Measurements from ENCODE around the gene ABCB6. TPM values are rescaled to one million over a fixed set of nuclear protein-coding genes. Genes with fewer than 3 reads are reported as not detected.

Gene ABCB6
- total RNA-seq, 1 donor from 2014 or later = 25.6 TPM

GRCh38 chr2:219173176-219173575, 45.6 kb downstream of the ABCB6 start:
- Histone ChIP-seq H3K27me3 (ENCODE audit: control insufficient read depth in 3 of 3, insufficient read depth in 3 of 3, low read length in 3 of 3) (no peaks in the 10 kb centered on the region), H3K9ac (ENCODE audit: low read depth in 1 of 3, low read length in 3 of 3) (no peak overlapping the region), H3K9me3 (ENCODE audit: control insufficient read depth in 3 of 3, low read length in 3 of 3) (no peaks in the 10 kb centered on the region), H3K4me1 (ENCODE audit: control insufficient read depth in 3 of 3, insufficient read depth in 3 of 3, low read length in 3 of 3) (peaks cover 20 to 26% (median 26%) of the 10 kb centered on the region in 3 donors), H3K27ac (ENCODE audit: low read depth, low read length) (no peak overlapping the region), H3K4me3 (ENCODE audit: low read length in 3 of 3) (no peak overlapping the region), H3K36me3 (ENCODE audit: control insufficient read depth in 3 of 3, insufficient read depth in 3 of 3, low read length in 3 of 3) (peaks cover 26 to 33% (median 29%) of the 10 kb centered on the region in 3 donors)

DNA sequence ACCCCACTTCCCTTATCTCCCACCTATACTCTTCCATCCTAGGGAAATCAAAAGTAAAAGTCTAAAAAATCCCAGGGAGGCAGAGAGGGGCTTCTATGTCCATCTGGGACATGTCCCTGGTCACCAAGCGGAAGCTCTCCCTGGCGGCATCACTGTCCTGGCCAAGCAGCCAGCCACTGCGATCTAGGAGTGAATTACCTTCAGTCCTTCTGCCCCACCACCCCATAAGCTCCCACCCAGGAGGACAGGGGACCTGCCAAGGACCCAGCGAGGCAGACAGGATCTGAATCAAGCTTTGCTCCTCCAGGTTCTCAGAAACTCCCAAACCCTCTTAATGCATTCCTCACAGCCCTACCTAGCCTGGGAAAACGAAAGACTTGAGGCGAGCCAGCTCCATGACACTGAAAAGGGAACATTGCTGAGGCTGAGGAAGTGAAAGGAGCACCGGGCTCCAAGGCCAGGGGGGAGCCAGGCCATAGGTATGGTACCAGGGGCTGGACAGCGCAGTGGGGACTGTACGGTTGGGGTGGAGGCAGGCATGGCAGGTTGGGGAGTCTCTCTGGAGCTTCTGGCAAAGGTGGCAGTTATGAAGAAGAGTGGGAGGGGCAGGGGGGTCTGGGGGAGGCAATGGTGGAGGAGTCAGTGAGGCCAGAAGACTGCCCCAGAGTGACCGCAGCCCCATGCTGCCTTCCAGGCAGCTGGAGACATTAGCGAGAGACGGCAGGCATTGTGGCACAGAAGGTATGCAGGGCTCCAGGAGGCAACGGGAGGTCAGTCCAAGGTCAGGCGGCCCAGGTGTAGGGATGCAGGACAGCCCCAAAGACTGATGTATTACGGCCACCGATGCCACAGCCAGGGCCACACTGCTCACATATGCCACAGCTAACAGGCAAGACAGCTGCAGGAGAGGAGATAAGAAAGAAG, 46.3 kb downstream of the ABCB6 start:
- H3K9me3 ChIP-seq (ENCODE audit: control insufficient read depth in 3 of 3, low read length in 3 of 3) = no peaks in the 10 kb centered on the region
- H3K9ac ChIP-seq (ENCODE audit: low read depth in 1 of 3, low read length in 3 of 3) = no peak overlapping the region
- no peaks in the 10 kb centered on the region for H3K27me3 ChIP-seq (ENCODE audit: control insufficient read depth in 3 of 3, insufficient read depth in 3 of 3, low read length in 3 of 3)
- peaks cover 26 to 33% (median 29%) of the 10 kb centered on the region in 3 donors for H3K36me3 ChIP-seq (ENCODE audit: control insufficient read depth in 3 of 3, insufficient read depth in 3 of 3, low read length in 3 of 3)
- H3K4me3 ChIP-seq (ENCODE audit: low read length in 3 of 3) = no peak overlapping the region
- no peak overlapping the region for H3K27ac ChIP-seq (ENCODE audit: low read depth, low read length)
- peaks cover 19 to 26% (median 24%) of the 10 kb centered on the region in 3 donors for H3K4me1 ChIP-seq (ENCODE audit: control insufficient read depth in 3 of 3, insufficient read depth in 3 of 3, low read length in 3 of 3)

DNA sequence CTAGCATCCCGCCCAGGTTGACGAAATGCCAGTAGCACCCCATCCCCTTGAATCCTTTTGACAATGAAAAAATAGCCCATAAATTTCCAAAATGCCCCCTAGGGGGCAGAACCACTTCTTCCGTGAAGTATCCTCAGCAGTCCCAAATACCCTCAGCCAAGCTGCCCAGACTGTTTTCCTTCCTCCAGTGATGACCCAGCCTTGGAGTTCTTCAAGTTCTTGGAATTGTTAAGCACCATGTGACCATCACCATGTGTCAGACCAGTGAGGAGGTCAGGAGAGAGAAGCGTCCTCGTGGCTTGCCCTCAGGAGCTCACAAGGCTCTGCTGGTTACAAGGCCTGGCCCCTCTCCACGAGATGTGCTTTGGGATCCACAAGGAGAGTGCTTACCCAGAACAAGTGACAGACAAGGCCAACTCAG, 47.5 kb downstream of the ABCB6 start:
- Histone ChIP-seq H3K4me3 (ENCODE audit: low read length in 3 of 3) (no peak overlapping the region), H3K4me1 (ENCODE audit: control insufficient read depth in 3 of 3, insufficient read depth in 3 of 3, low read length in 3 of 3) (peaks cover 15 to 21% (median 20%) of the 10 kb centered on the region in 3 donors), H3K27me3 (ENCODE audit: control insufficient read depth in 3 of 3, insufficient read depth in 3 of 3, low read length in 3 of 3) (no peaks in the 10 kb centered on the region), H3K36me3 (ENCODE audit: control insufficient read depth in 3 of 3, insufficient read depth in 3 of 3, low read length in 3 of 3) (peaks cover 26 to 33% (median 29%) of the 10 kb centered on the region in 3 donors), H3K9me3 (ENCODE audit: control insufficient read depth in 3 of 3, low read length in 3 of 3) (no peaks in the 10 kb centered on the region), H3K9ac (ENCODE audit: low read depth in 1 of 3, low read length in 3 of 3) (peak overlapping the region in 1 of 3 donors; percentile 66), H3K27ac (ENCODE audit: low read depth, low read length) (peak overlapping the region; percentile 72)

DNA sequence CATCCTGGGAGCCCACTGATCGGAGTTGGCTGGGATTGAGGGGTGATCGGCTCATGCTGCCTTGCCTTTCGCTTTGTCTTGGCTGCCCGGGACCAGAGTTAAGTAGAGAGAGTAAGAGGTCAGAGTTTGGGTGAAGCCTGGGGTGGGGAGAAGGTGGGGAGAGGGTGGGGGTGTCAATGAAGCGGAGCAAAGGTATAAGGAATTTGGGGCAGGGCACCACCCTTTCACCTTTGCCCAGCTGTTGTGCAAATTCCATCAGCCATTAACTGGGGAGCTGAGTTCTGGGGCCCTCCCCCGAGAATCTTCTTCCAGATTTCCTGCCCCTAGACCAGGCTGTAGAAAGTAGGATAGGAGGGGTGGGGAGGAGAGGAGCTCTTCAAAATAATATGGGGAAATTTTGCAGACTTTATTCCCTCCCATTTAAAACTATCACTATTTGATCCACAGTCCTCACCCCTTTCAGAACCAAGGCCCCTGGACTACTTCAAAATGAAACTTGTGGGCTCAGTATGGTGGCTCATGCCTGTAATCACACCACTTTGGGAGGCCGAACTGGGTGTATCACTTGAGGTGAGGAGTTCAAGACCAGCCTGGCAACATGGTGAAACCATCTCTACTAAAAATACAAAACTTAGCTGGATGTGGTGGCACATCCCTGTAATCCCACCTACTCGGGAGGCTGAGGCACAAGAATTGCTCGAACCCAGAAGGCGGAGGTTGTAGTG, 48.7 kb downstream of the ABCB6 start, which contains the start of gene SLC23A3:
SLC23A3 (minus strand) TSS at position 100 of the 725 bp plus-strand sequence; CDS start at position 55, 45 bp downstream.
- no peaks in the 10 kb centered on the region for H3K9me3 ChIP-seq (ENCODE audit: control insufficient read depth in 3 of 3, low read length in 3 of 3)
- no peak within 1 kb of the TSS for H3K27ac ChIP-seq (ENCODE audit: low read depth, low read length)
- H3K9ac ChIP-seq (ENCODE audit: low read depth in 1 of 3, low read length in 3 of 3) = peak within 1 kb of the TSS in 2 of 3 donors; percentile 8
- H3K36me3 ChIP-seq (ENCODE audit: control insufficient read depth in 3 of 3, insufficient read depth in 3 of 3, low read length in 3 of 3) = peaks cover 26 to 29% (median 29%) of the 10 kb centered on the region in 3 donors
- H3K4me3 ChIP-seq (ENCODE audit: low read length in 3 of 3) = no peak within 1 kb of the TSS
- H3K4me1 ChIP-seq (ENCODE audit: control insufficient read depth in 3 of 3, insufficient read depth in 3 of 3, low read length in 3 of 3) = peaks cover 6 to 11% (median 11%) of the 10 kb centered on the region in 3 donors
- no peaks in the 10 kb centered on the region for H3K27me3 ChIP-seq (ENCODE audit: control insufficient read depth in 3 of 3, insufficient read depth in 3 of 3, low read length in 3 of 3)

DNA sequence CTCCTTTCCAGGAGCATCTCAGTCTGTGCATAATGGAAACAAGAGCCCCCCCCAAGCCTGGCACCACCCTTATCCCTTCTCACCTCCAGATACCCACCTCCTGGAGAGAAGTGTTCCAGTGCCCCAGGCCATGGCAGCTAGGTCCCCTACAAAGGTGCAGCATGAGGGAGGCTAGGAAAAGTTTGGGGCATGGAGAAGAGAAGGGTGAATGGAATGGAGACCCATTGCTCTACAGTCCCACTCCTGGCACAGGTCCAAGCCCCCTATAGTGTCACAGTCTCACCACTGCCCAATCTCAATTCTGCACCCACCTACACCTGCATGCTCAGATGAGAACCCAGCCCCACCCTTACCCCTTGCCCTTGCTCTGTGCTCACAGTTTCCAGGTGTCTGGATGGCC, 49.8 kb downstream of the ABCB6 start:
- H3K27me3 ChIP-seq (ENCODE audit: control insufficient read depth in 3 of 3, insufficient read depth in 3 of 3, low read length in 3 of 3) = no peaks in the 10 kb centered on the region
- no peak overlapping the region for H3K27ac ChIP-seq (ENCODE audit: low read depth, low read length)
- H3K9me3 ChIP-seq (ENCODE audit: control insufficient read depth in 3 of 3, low read length in 3 of 3) = no peaks in the 10 kb centered on the region
- H3K4me1 ChIP-seq (ENCODE audit: control insufficient read depth in 3 of 3, insufficient read depth in 3 of 3, low read length in 3 of 3) = peaks cover 6 to 11% (median 6%) of the 10 kb centered on the region in 3 donors
- H3K36me3 ChIP-seq (ENCODE audit: control insufficient read depth in 3 of 3, insufficient read depth in 3 of 3, low read length in 3 of 3) = peaks cover 15 to 18% (median 18%) of the 10 kb centered on the region in 3 donors
- peak overlapping the region in 1 of 3 donors; percentile 8 for H3K9ac ChIP-seq (ENCODE audit: low read depth in 1 of 3, low read length in 3 of 3)
- no peak overlapping the region for H3K4me3 ChIP-seq (ENCODE audit: low read length in 3 of 3)

DNA sequence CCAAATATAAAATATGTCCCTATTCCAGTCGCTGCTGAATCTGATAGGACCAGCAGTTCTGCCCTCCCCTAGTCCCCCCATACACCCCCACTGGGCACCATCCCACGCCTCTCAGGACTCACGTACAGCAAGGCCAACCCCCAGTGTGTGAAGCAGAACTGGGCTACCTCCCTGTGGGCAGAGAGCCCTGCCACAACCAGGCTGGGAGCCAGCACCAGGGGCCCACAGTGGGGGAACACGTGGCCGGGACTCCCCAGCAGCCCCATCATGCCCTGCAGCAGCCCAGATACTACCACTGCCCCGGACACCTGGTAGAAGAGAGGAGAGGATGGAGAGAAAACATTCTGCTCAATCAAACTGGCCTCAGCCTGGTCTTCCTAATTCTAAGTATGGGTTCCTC, 50.2 kb downstream of the ABCB6 start:
- H3K27me3 ChIP-seq (ENCODE audit: control insufficient read depth in 3 of 3, insufficient read depth in 3 of 3, low read length in 3 of 3) = no peaks in the 10 kb centered on the region
- H3K36me3 ChIP-seq (ENCODE audit: control insufficient read depth in 3 of 3, insufficient read depth in 3 of 3, low read length in 3 of 3) = peaks cover 10 to 15% (median 14%) of the 10 kb centered on the region in 3 donors
- no peaks in the 10 kb centered on the region for H3K9me3 ChIP-seq (ENCODE audit: control insufficient read depth in 3 of 3, low read length in 3 of 3)
- H3K4me3 ChIP-seq (ENCODE audit: low read length in 3 of 3) = no peak overlapping the region
- H3K9ac ChIP-seq (ENCODE audit: low read depth in 1 of 3, low read length in 3 of 3) = no peak overlapping the region
- H3K27ac ChIP-seq (ENCODE audit: low read depth, low read length) = no peak overlapping the region
- H3K4me1 ChIP-seq (ENCODE audit: control insufficient read depth in 3 of 3, insufficient read depth in 3 of 3, low read length in 3 of 3) = peaks cover 6 to 11% (median 6%) of the 10 kb centered on the region in 3 donors

GRCh38 chr2:219167997-219168396, 50.8 kb downstream of the ABCB6 start:
- Histone ChIP-seq H3K4me1 (ENCODE audit: control insufficient read depth in 3 of 3, insufficient read depth in 3 of 3, low read length in 3 of 3) (peaks cover 6 to 11% (median 6%) of the 10 kb centered on the region in 3 donors), H3K9me3 (ENCODE audit: control insufficient read depth in 3 of 3, low read length in 3 of 3) (no peaks in the 10 kb centered on the region), H3K36me3 (ENCODE audit: control insufficient read depth in 3 of 3, insufficient read depth in 3 of 3, low read length in 3 of 3) (peaks cover 6 to 10% (median 9%) of the 10 kb centered on the region in 3 donors), H3K27ac (ENCODE audit: low read depth, low read length) (no peak overlapping the region), H3K4me3 (ENCODE audit: low read length in 3 of 3) (no peak overlapping the region), H3K9ac (ENCODE audit: low read depth in 1 of 3, low read length in 3 of 3) (no peak overlapping the region), H3K27me3 (ENCODE audit: control insufficient read depth in 3 of 3, insufficient read depth in 3 of 3, low read length in 3 of 3) (no peaks in the 10 kb centered on the region)

DNA sequence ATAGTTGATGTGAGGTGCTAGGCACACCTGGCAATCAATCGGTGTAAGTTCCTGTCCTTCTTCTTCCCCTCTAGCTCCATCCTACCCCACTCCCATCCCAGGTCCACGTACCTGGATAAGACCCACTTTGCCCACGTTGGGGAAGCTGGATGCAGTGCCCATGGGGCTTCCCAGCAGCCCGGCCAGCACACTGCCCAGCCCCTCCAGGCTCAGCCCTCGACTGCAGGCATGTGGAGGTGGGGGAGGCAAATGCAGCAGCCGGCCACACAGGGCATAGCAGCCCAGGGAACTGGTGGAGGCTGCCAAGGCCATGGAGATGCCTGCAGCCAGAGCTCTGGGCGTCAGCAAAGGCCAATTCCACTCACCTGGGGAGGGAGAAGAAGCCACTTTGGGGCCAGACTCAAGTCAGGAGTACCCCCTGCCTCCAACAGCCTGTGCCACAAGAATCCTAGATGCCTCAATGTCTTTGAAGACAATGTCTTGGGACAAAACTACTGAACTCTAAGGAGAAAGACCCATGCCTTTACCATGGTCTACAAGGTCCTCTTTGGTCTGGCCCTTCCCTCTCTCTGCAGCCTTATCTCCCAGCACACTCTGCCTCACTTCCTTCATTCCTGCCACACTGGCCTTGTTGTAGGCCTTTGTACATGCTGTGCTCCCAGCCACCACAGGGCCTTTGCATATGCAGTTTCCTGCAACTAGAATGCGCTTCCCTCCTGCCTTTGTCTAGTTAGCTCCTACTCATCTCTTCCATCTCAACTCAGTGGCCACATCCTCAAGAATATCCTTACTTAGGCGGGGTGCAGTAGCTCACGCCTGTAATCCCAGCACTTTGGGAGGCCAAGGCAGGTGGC, 53.5 kb downstream of the ABCB6 start:
- H3K36me3 ChIP-seq (ENCODE audit: control insufficient read depth in 3 of 3, insufficient read depth in 3 of 3, low read length in 3 of 3) = no peaks in the 10 kb centered on the region
- no peaks in the 10 kb centered on the region for H3K9me3 ChIP-seq (ENCODE audit: control insufficient read depth in 3 of 3, low read length in 3 of 3)
- H3K27ac ChIP-seq (ENCODE audit: low read depth, low read length) = no peak overlapping the region
- peak overlapping the region in 1 of 3 donors; percentile 16 for H3K9ac ChIP-seq (ENCODE audit: low read depth in 1 of 3, low read length in 3 of 3)
- no peaks in the 10 kb centered on the region for H3K27me3 ChIP-seq (ENCODE audit: control insufficient read depth in 3 of 3, insufficient read depth in 3 of 3, low read length in 3 of 3)
- H3K4me3 ChIP-seq (ENCODE audit: low read length in 3 of 3) = no peak overlapping the region
- H3K4me1 ChIP-seq (ENCODE audit: control insufficient read depth in 3 of 3, insufficient read depth in 3 of 3, low read length in 3 of 3) = peaks cover 5 to 7% (median 6%) of the 10 kb centered on the region in 3 donors

- H3K27me3 ChIP-seq (ENCODE audit: control insufficient read depth in 3 of 3, insufficient read depth in 3 of 3, low read length in 3 of 3) = no peaks in the 10 kb centered on the region
- no peak overlapping the region for H3K27ac ChIP-seq (ENCODE audit: low read depth, low read length)
- H3K4me3 ChIP-seq (ENCODE audit: low read length in 3 of 3) = no peak overlapping the region
- H3K36me3 ChIP-seq (ENCODE audit: control insufficient read depth in 3 of 3, insufficient read depth in 3 of 3, low read length in 3 of 3) = peaks cover 0 to under 1% (median 0%) of the 10 kb centered on the region in 3 donors
- no peaks in the 10 kb centered on the region for H3K9me3 ChIP-seq (ENCODE audit: control insufficient read depth in 3 of 3, low read length in 3 of 3)
- no peak overlapping the region for H3K9ac ChIP-seq (ENCODE audit: low read depth in 1 of 3, low read length in 3 of 3)
- peaks cover 10 to 12% (median 12%) of the 10 kb centered on the region in 3 donors for H3K4me1 ChIP-seq (ENCODE audit: control insufficient read depth in 3 of 3, insufficient read depth in 3 of 3, low read length in 3 of 3)
These were observed 55.6 kb downstream of the ABCB6 start for GRCh38 chr2:219163156-219163555.

All from skeletal muscle tissue (tissue), 4 donors.